Effector memory CD8-positive, alpha-beta T cell (primary cell): ENCODE measurements around the gene GLI3.

ENCODE experiments used
- ATAC-seq: fragments of 150-1000 bp; cut with Tn5 transposase; replicated peaks from 2 replicates; pipeline ENCODE4 v1.10.0; 2021; ENCODE audit warnings: mild to moderate bottlenecking, moderate library complexity
- DNase-seq, 3 experiments: peaks; one replicate each; pipeline ENCODE4 v3.0.0; 2021
- H3K27ac Mint-ChIP-seq, 2 donors: one replicate each; pipeline ENCODE4 v1.8.0; 2022; ENCODE audit warnings: mild to moderate bottlenecking in 2 of 2, mixed read lengths in 2 of 2, moderate library complexity in 2 of 2
- H3K27me3 Mint-ChIP-seq, 2 donors: one replicate each; pipeline ENCODE4 v1.8.0; 2022; ENCODE audit warnings: mixed read lengths in 2 of 2
- H3K36me3 Mint-ChIP-seq: one replicate; pipeline ENCODE4 v1.8.0; 2022; ENCODE audit warnings: mild to moderate bottlenecking, moderate library complexity, mixed read lengths; ENCODE audit not compliant: insufficient read depth
- H3K4me1 Mint-ChIP-seq, 2 donors: one replicate each; pipeline ENCODE4 v1.8.0; 2022; ENCODE audit warnings: low read depth in 2 of 2, mixed read lengths in 2 of 2
- H3K4me3 Mint-ChIP-seq, 2 donors: one replicate each; pipeline ENCODE4 v1.8.0; 2022; ENCODE audit warnings: mild to moderate bottlenecking in 2 of 2, mixed read lengths in 2 of 2, moderate library complexity in 2 of 2
- H3K9me3 Mint-ChIP-seq, 2 donors: one replicate each; pipeline ENCODE4 v1.8.0; 2022; ENCODE audit warnings: mixed read lengths in 2 of 2

Gene GLI3

GRCh38 chr7:42106562-42106961 lies 130.4 kb downstream of the GLI3 start:
- no peak overlapping the region for H3K4me3 Mint-ChIP-seq
- H3K27ac Mint-ChIP-seq, result no peak overlapping the region
- no peaks in the 10 kb centered on the region for H3K36me3 Mint-ChIP-seq
- H3K27me3 Mint-ChIP-seq, result peaks cover 0 to 15% of the 10 kb centered on the region in 2 donors
- peaks cover 1 to 7% of the 10 kb centered on the region in 2 donors for H3K9me3 Mint-ChIP-seq
- ATAC-seq (no peak), DNase-seq (no peak)
- H3K4me1 Mint-ChIP-seq, result peaks cover 1 to 4% of the 10 kb centered on the region in 2 donors

DNA sequence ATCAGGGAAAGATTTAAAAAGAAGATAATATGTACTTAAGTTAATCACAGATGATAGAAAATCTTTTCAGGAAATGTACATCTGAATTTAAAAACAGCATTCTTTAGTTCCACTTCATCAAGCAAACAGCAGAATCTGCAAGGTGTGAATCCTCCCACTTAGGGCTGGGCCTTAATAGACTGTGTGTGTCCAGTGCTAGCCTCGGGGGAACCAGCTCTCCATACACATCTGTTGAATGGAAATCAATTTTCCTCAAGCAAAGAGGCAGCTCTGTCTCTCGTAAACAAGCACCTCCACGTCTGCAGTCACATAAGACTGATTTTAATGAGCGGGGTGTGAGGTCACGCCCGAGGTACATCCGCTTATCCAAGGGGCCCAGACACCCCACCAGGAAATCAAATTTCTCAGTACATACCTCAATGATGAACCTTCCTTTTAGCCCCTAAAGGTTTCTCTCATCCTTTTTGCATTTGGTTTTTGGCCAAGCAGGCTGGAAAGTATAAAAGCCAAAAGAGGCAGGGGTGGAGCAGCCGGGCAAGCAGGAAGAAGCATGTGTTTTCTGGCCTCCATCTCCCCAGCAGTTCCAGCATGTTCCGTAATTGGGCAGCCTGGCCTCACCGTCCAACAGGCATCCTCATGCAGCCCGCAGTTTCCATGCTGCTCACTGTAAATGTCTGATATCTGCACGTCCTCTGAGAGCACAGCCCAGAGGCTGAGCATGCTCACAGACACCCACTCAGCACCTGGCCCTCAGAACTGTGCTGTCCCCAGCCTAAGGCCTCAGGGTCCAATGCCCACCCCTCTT lies 131.3 kb downstream of the GLI3 start:
- DNase-seq (no peak), ATAC-seq (no peak)
- peaks cover 0 to 15% of the 10 kb centered on the region in 2 donors for H3K27me3 Mint-ChIP-seq
- H3K36me3 Mint-ChIP-seq, result no peaks in the 10 kb centered on the region
- peaks cover 1 to 7% of the 10 kb centered on the region in 2 donors for H3K9me3 Mint-ChIP-seq
- H3K27ac Mint-ChIP-seq, result no peak overlapping the region
- H3K4me1 Mint-ChIP-seq, result peaks cover 1 to 4% of the 10 kb centered on the region in 2 donors
- H3K4me3 Mint-ChIP-seq, result no peak overlapping the region

DNA sequence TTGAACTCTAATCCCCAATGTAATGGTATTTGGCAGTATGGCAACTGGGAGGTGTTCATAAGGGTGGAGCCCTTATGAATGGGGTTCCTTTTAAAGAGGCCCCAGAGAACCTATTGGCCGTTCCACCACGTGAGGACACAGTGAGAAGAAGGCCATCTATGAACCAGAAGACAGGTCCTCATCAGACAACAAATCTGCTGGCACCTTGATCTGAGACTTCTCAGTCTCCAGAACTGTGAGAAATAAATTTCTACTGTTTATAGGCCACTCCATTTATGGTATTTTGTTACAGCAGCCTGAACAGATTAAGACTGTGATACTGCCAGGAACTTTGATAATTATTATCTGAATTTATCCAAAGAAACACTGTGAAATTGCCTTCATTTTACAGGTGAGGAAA lies 132.3 kb downstream of the GLI3 start:
- no peak for ATAC-seq
- H3K9me3 Mint-ChIP-seq, result peaks cover 1 to 7% of the 10 kb centered on the region in 2 donors
- peaks cover 0 to 15% of the 10 kb centered on the region in 2 donors for H3K27me3 Mint-ChIP-seq
- no peak overlapping the region for H3K4me3 Mint-ChIP-seq
- no peaks in the 10 kb centered on the region for H3K36me3 Mint-ChIP-seq
- H3K4me1 Mint-ChIP-seq, result peaks cover 1 to 4% of the 10 kb centered on the region in 2 donors
- H3K27ac Mint-ChIP-seq, result no peak overlapping the region
- DNase-seq, result no peak

DNA sequence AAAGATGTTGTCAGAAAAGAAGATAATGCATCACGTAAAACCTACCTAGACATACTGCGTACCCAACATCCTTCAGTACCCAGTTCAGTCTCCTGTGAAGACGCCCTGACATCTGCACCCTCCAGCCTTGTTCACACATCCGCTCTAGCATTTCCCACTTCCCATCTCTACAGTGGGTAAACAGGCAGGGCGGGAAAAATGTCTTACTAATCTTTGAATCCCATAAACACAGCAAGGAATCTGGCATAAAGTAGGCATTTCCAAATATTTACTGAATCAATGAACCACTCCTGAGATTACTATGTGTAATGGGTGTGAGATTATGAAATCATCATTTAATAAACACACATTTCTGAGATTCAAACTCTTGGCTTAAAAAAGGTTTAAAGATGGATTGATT lies 132.8 kb downstream of the GLI3 start:
- Mint-ChIP-seq H3K9me3 (peaks cover 1 to 2% of the 10 kb centered on the region in 2 donors), H3K27ac (no peak overlapping the region), H3K36me3 (no peaks in the 10 kb centered on the region), H3K4me1 (peaks cover 1 to 4% of the 10 kb centered on the region in 2 donors), H3K27me3 (peaks cover 0 to 12% of the 10 kb centered on the region in 2 donors), H3K4me3 (no peak overlapping the region)
- no peak for ATAC-seq
- DNase-seq, result no peak

- Mint-ChIP-seq H3K36me3 (no peaks in the 10 kb centered on the region), H3K4me1 (peaks cover 1 to 4% of the 10 kb centered on the region in 2 donors), H3K27ac (no peak overlapping the region), H3K9me3 (peaks cover 0 to 3% of the 10 kb centered on the region in 2 donors), H3K4me3 (no peak overlapping the region), H3K27me3 (peaks cover 0 to 5% of the 10 kb centered on the region in 2 donors)
- ATAC-seq (no peak), DNase-seq (no peak)
Measured at GRCh38 chr7:42103456-42103855, 133.6 kb downstream of the GLI3 start.

GRCh38 chr7:42103020-42103419 lies 134.0 kb downstream of the GLI3 start:
- DNase-seq (no peak), ATAC-seq (no peak)
- Mint-ChIP-seq H3K27me3 (peaks cover 0 to under 1% of the 10 kb centered on the region in 2 donors), H3K36me3 (no peaks in the 10 kb centered on the region), H3K4me1 (peaks cover 0 to 4% of the 10 kb centered on the region in 2 donors), H3K9me3 (peaks cover 0 to 3% of the 10 kb centered on the region in 2 donors), H3K27ac (no peak overlapping the region), H3K4me3 (no peak overlapping the region)

GRCh38 chr7:42102301-42102700 lies 134.7 kb downstream of the GLI3 start:
- no peak for ATAC-seq
- H3K36me3 Mint-ChIP-seq, result no peaks in the 10 kb centered on the region
- DNase-seq, result no peak
- no peaks in the 10 kb centered on the region for H3K27me3 Mint-ChIP-seq
- peaks cover 0 to 3% of the 10 kb centered on the region in 2 donors for H3K9me3 Mint-ChIP-seq
- peaks cover 0 to 4% of the 10 kb centered on the region in 2 donors for H3K4me1 Mint-ChIP-seq
- no peak overlapping the region for H3K4me3 Mint-ChIP-seq
- H3K27ac Mint-ChIP-seq, result no peak overlapping the region

- ATAC-seq (no peak), DNase-seq (no peak)
- H3K9me3 Mint-ChIP-seq, result peaks cover 0 to 3% of the 10 kb centered on the region in 2 donors
- H3K36me3 Mint-ChIP-seq, result peaks cover 3% of the 10 kb centered on the region
- H3K27me3 Mint-ChIP-seq, result no peaks in the 10 kb centered on the region
- peaks cover 0 to under 1% of the 10 kb centered on the region in 2 donors for H3K4me1 Mint-ChIP-seq
- no peak overlapping the region for H3K27ac Mint-ChIP-seq
- no peak overlapping the region for H3K4me3 Mint-ChIP-seq
Measured at GRCh38 chr7:42100156-42100508, 136.9 kb downstream of the GLI3 start.

GRCh38 chr7:42099470-42100155 lies 137.4 kb downstream of the GLI3 start:
- ATAC-seq (no peak), DNase-seq (no peak)
- H3K27me3 Mint-ChIP-seq, result no peaks in the 10 kb centered on the region
- H3K4me1 Mint-ChIP-seq, result no peaks in the 10 kb centered on the region
- H3K36me3 Mint-ChIP-seq, result peaks cover 3% of the 10 kb centered on the region
- H3K9me3 Mint-ChIP-seq, result peaks cover 0 to 3% of the 10 kb centered on the region in 2 donors
- no peak overlapping the region for H3K4me3 Mint-ChIP-seq
- no peak overlapping the region for H3K27ac Mint-ChIP-seq

DNA sequence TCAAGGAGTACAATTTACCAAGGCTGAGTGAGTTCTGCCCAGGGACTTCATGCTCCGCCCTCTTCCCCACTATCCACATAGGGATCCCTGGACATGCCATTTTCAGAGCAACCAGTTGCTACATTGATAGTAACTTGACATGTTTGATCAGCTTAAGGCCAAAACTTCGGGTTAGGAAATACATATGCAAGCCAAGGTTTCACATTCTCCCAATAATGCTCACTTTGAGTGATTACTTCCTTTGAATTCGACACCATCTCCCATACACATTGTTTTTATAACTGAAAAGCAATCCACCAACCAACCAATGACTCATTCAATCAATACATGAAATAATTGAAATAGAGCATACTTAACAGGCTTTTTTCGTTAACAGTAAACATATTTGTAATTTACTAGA lies 137.9 kb downstream of the GLI3 start:
- no peak for ATAC-seq
- Mint-ChIP-seq H3K36me3 (peaks cover 3% of the 10 kb centered on the region), H3K4me3 (no peak overlapping the region), H3K9me3 (peaks cover 0 to 3% of the 10 kb centered on the region in 2 donors), H3K27me3 (no peaks in the 10 kb centered on the region), H3K4me1 (no peaks in the 10 kb centered on the region), H3K27ac (no peak overlapping the region)
- DNase-seq, result no peak

DNA sequence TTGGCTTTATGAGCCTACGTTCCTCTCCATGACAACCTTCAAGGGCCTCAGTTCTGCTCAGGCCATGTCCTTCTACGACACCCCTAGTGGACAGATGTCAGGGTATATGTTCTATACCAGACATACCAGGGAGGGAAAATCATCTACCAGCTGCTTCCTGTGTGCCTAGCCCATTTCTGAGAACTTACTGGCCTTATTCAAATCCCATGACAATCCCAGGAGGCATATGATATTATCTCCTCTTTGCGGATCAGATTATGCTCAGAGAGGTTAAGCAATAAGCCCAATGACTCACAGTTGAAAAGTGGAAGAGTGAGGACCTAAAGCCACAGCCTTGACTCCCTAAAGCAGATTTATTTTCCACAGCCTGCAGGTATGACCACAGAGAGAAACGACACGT lies 139.3 kb downstream of the GLI3 start:
- peaks cover 0 to 2% of the 10 kb centered on the region in 2 donors for H3K9me3 Mint-ChIP-seq
- no peak overlapping the region for H3K4me3 Mint-ChIP-seq
- H3K27me3 Mint-ChIP-seq, result no peaks in the 10 kb centered on the region
- no peaks in the 10 kb centered on the region for H3K4me1 Mint-ChIP-seq
- no peak overlapping the region for H3K27ac Mint-ChIP-seq
- DNase-seq (no peak), ATAC-seq (no peak)
- peaks cover 3% of the 10 kb centered on the region for H3K36me3 Mint-ChIP-seq

DNA sequence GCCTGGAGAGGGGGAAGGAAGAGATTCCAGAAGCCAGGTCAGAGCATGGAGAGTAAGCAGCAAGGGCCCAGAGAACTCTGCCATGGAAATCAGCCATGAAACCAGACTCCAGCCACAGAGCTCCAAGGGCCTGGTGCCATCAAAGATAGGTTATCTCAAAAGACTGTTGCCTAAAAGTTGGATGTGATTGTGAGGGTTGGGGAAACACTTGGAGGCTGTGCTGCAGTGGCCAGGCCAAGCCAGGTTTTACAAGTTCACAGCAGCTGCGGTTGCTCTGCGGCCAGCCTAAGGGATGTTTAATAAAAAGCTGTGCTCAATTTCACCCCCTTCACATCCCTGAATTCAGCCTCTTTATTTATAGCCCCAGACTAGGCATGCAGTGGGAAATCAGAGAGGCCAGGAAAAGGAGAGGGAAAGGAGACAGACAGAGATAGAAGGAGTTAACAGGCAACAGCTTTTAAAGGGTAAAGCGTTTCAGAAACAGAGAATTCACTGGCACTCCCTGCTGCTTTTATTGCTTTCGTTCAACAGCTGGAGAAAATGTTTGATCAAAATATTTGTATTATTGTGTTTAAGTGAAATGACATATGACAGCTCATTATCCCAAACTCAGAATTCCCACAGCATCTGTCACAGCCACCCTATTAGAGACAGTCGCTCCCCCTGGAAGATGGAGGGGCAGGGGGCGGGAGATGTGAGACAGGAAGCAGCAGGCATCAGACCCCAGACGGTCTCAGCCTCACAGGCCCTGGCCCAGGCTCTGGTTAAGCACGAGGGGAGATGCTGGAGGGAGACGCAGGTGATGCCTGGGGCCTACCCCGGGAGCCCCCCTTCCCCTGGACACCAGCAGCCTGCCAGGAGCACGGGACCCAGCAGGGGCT lies 140.1 kb downstream of the GLI3 start:
- Mint-ChIP-seq H3K9me3 (peaks cover 0 to 2% of the 10 kb centered on the region in 2 donors), H3K4me3 (no peak overlapping the region), H3K36me3 (peaks cover 3% of the 10 kb centered on the region), H3K27me3 (no peaks in the 10 kb centered on the region), H3K27ac (no peak overlapping the region), H3K4me1 (no peaks in the 10 kb centered on the region)
- ATAC-seq, result no peak
- no peak for DNase-seq

DNA sequence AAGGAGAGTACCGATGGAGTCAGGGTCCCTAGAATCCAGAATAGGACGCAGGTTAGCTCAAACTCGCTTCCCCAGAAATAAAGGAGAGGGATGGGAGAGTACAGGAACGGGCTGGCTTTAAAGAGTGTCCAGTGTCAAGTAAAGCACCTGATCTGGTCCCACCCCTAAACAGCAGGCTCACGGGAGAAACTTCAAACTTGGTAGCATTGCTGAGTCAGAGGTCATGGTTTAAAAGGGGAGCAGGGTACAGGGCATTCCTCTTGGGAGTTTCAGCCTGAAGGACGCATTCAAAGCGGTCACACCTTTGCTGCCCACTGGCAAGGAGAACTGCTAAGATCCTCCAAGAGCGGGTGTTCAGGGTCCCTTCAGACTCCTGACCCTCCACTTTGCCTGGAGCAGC lies 140.7 kb downstream of the GLI3 start:
- no peak for ATAC-seq
- Mint-ChIP-seq H3K36me3 (peaks cover 3% of the 10 kb centered on the region), H3K4me3 (no peak overlapping the region), H3K27me3 (no peaks in the 10 kb centered on the region), H3K9me3 (peaks cover 0 to 3% of the 10 kb centered on the region in 2 donors), H3K27ac (no peak overlapping the region), H3K4me1 (no peaks in the 10 kb centered on the region)
- no peak for DNase-seq
